Endothelial cell (in vitro differentiated cells): Measurements from ENCODE around the gene SEPTIN14. TPM values are rescaled to one million over a fixed set of nuclear protein-coding genes. Genes with fewer than 3 reads are reported as not detected.
"Not testable (repeated sequence)": the region's sequence is repeated elsewhere in the genome, so short reads cannot be mapped to it uniquely, and the experiment has no call there.

Source experiments
- DNase-seq: peaks from one replicate; pipeline ENCODE4 v3.0.0; 2021; ENCODE audit warnings: low spot score
- H3K27ac Mint-ChIP-seq: one replicate; pipeline ENCODE4 v1.8.0; 2021; ENCODE audit warnings: mixed read lengths, inconsistent platforms; ENCODE audit not compliant: unreplicated experiment
- H3K27me3 Mint-ChIP-seq: one replicate; pipeline ENCODE4 v1.8.0; 2021; ENCODE audit warnings: mild to moderate bottlenecking, moderate library complexity, mixed read lengths, inconsistent platforms; ENCODE audit not compliant: unreplicated experiment
- H3K36me3 Mint-ChIP-seq: one replicate; pipeline ENCODE4 v1.8.0; 2021; ENCODE audit warnings: mild to moderate bottlenecking, low read depth, mixed read lengths, inconsistent platforms; ENCODE audit not compliant: unreplicated experiment
- H3K4me1 Mint-ChIP-seq: one replicate; pipeline ENCODE4 v1.8.0; 2021; ENCODE audit warnings: mild to moderate bottlenecking, mixed read lengths, inconsistent platforms; ENCODE audit not compliant: unreplicated experiment
- H3K4me3 Mint-ChIP-seq: one replicate; pipeline ENCODE4 v1.8.0; 2021; ENCODE audit warnings: mild to moderate bottlenecking, mixed read lengths, inconsistent platforms; ENCODE audit not compliant: unreplicated experiment
- H3K9me3 Mint-ChIP-seq: one replicate; pipeline ENCODE4 v1.8.0; 2021; ENCODE audit warnings: mixed read lengths, inconsistent platforms; ENCODE audit not compliant: unreplicated experiment
- total RNA-seq: library from RNA; stranded (reverse); fragmentation: NEBNext Ultra II Directional; extraction: Animal tissue kit (Norgen Biotek cat#: 25700); gene quantifications from one replicate; pipeline ENCODE4 v1.2.1, GENCODE V29; 2021; ENCODE audit not compliant: unreplicated experiment
- TF ChIP-seq, protein P1 (sequence below): fragments of 200-600 bp; sonication (generic); IDR thresholded peaks from one replicate; pipeline ENCODE4 v1.5.0; 2021; ENCODE audit warnings: antibody characterized with exemption; ENCODE audit not compliant: unreplicated experiment

SEPTIN14 gene
- total RNA-seq, 1 donor from 2014 or later: not detected

DNA sequence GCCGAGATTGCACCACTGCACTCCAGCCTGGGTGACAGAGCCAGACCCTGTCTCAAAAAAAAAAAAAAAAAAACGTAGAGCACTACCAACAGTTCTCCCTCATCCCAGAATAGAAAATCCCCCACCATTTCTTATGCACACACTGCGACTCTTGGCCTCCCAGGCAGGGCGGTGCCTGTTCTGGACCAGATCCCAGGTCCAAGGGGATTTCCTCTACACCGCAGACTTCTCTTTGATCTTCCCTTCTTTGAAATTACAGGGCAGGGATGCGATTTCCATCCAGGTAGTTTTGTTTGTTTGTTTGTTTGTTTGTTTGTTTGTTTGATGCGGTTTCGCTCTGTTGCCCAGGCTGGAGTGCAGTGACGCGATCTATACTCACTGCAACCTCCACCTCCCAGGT is 91.8 kb downstream of the SEPTIN14 start:
- Mint-ChIP-seq H3K4me1 (no peaks in the 10 kb centered on the region), H3K36me3 (no peaks in the 10 kb centered on the region), H3K9me3 (no peaks in the 10 kb centered on the region), H3K27me3 (no peaks in the 10 kb centered on the region), H3K27ac (no peak overlapping the region), H3K4me3 (no peak overlapping the region)
- no peak for DNase-seq
- TF ChIP-seq, protein P1, sequence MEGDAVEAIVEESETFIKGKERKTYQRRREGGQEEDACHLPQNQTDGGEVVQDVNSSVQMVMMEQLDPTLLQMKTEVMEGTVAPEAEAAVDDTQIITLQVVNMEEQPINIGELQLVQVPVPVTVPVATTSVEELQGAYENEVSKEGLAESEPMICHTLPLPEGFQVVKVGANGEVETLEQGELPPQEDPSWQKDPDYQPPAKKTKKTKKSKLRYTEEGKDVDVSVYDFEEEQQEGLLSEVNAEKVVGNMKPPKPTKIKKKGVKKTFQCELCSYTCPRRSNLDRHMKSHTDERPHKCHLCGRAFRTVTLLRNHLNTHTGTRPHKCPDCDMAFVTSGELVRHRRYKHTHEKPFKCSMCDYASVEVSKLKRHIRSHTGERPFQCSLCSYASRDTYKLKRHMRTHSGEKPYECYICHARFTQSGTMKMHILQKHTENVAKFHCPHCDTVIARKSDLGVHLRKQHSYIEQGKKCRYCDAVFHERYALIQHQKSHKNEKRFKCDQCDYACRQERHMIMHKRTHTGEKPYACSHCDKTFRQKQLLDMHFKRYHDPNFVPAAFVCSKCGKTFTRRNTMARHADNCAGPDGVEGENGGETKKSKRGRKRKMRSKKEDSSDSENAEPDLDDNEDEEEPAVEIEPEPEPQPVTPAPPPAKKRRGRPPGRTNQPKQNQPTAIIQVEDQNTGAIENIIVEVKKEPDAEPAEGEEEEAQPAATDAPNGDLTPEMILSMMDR: no peak

DNA sequence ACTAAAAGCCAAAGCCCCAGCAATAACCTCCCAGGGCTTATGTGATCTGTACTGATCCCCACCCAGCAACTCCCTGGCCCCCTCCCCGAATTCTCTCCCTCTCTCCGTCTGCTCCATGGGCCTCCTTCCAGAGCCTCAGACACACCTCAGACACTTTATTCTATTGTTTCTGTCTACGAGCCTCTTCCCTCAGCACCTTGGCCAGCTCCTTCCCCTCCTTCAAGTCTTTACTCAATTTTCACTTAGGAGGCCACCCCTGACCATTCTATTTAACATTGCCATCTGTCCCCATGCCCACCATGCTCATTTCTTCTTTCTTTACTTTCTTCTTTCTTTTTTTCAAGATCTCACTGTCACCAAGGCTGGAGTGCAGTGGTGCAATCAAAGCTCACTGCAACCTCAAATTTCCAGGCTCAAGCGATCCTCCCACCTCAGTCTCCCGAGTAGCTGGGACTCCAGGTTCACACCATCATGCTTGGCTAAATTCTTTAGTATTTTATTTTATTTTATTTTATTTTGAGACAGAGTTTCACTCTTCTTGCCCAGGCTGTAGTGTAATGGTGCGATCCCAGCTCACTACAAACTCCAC is 109.2 kb downstream of the SEPTIN14 start:
- not testable (repeated sequence) for H3K4me3 Mint-ChIP-seq, DNase-seq, H3K36me3 Mint-ChIP-seq, H3K27ac Mint-ChIP-seq, H3K4me1 Mint-ChIP-seq, H3K9me3 Mint-ChIP-seq, H3K27me3 Mint-ChIP-seq

DNA sequence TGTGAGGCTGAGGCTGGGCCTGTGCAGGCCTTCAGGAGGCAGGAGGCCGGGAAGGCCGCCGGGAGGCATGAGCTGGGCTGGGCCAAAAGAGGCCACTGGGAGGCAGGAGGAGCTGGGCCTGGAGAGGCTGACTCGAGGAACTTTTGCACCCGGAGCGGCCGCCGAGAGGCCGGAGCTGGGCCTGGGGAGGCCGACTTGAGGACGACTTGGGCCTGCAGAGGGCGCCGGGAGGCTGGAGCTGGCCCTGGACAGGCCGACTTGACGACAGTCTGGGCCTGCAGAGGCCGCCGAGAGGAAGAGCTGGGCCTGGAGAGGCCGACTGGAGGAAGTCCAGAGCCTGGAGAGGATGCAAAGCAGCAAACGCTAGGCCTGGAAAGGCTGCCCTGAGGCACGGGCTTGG is 117.8 kb downstream of the SEPTIN14 start:
- not testable (repeated sequence) for H3K4me3 Mint-ChIP-seq, H3K36me3 Mint-ChIP-seq, H3K4me1 Mint-ChIP-seq, H3K9me3 Mint-ChIP-seq, H3K27me3 Mint-ChIP-seq, H3K27ac Mint-ChIP-seq
- peak; percentile 51 for DNase-seq

Other genes starting within 250 kb of the SEPTIN14 start
- gene ZNF713, start 24.7 kb upstream of the SEPTIN14 start, total RNA-seq: 4.4 TPM
- gene MRPS17, start 89.1 kb upstream of the SEPTIN14 start, total RNA-seq: 11.7 TPM
- gene NIPSNAP2, start 101.8 kb upstream of the SEPTIN14 start, total RNA-seq: 39.4 TPM
- 38.1 TPM for gene PSPH, start 188.7 kb upstream of the SEPTIN14 start, total RNA-seq
- 174 TPM for gene CCT6A, start 189.0 kb upstream of the SEPTIN14 start, total RNA-seq
- gene SUMF2, start 201.5 kb upstream of the SEPTIN14 start, total RNA-seq: 110 TPM
- not detected for gene PHKG1, start 230.2 kb upstream of the SEPTIN14 start, total RNA-seq
- 1.7 TPM for gene CHCHD2, start 243.7 kb upstream of the SEPTIN14 start, total RNA-seq